Loucy (cell line): ENCODE measurements around the gene BLCAP.

Source experiments
- EZH2phosphoT487 ChIP-seq: fragments of 200-600 bp; IDR thresholded peaks from 2 replicates; pipeline ENCODE4 v1.6.1; 2018; ENCODE audit warnings: antibody characterized with exemption, mild to moderate bottlenecking, moderate library complexity, borderline replicate concordance
- TF ChIP-seq, protein P1 (sequence below): fragments of 200-600 bp; sonication (generic); conservative IDR thresholded peaks from 2 replicates; pipeline ENCODE4 v1.5.1; 2014; ENCODE audit warnings: mild to moderate bottlenecking, antibody characterized with exemption, low read length

DNA sequence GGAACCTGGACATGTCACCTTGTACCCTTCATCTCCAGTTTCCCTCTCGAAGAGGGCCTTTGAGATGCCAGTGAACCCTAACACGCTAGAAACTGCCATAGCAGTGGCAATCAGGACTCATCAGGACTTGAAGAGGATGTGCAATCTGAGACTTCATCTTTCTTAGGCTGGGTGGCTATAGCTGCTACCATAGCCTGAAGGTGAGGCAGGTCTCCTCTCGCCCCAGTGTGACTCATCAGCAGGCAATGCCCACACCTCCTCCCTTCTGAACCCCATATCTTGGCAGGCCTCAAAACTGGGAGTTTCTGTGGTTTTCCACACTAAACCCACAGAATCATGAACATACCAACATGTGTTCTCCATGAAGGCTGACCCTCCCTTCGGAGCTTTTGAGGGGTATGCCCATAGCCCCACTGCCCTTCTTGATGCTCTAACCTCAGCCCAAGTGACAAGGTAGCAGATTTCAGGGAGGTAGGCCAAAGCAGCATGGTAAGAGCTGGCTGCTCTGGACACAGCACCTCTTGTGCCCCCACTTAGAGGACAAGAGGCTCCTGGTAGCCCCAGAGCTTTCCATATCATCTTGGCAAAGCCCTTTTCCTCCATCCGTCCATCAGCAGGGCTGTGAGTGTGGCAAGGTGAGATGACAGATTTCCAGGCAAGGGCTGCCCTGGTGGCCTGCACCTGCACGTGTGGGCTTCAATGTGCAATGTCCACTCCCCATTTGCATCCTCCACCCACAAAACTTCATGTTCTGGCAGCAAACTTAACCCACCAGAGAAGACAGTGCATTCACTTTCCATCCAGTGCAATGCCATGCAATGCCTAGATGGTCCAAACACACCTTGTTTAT is 2.6 kb downstream of the BLCAP start:
- TF ChIP-seq, protein P1, sequence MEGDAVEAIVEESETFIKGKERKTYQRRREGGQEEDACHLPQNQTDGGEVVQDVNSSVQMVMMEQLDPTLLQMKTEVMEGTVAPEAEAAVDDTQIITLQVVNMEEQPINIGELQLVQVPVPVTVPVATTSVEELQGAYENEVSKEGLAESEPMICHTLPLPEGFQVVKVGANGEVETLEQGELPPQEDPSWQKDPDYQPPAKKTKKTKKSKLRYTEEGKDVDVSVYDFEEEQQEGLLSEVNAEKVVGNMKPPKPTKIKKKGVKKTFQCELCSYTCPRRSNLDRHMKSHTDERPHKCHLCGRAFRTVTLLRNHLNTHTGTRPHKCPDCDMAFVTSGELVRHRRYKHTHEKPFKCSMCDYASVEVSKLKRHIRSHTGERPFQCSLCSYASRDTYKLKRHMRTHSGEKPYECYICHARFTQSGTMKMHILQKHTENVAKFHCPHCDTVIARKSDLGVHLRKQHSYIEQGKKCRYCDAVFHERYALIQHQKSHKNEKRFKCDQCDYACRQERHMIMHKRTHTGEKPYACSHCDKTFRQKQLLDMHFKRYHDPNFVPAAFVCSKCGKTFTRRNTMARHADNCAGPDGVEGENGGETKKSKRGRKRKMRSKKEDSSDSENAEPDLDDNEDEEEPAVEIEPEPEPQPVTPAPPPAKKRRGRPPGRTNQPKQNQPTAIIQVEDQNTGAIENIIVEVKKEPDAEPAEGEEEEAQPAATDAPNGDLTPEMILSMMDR, result no peak
- TF ChIP-seq EZH2phosphoT487, result no peak
